ENCODE results near the gene STX2. TPM values are rescaled to one million over a fixed set of nuclear protein-coding genes. Genes with fewer than 3 reads are reported as not detected.

STX2 gene
- total RNA-seq, 1 experiment from 2014 or later: 19.7 TPM

Small RNA genes within 50 kb of the gene (small RNA-seq; reads per million reads assigned to genes)
- not detected for gene RNU6-1077P

Other genes with a start within 250 kb of the STX2 start
- 0.07 TPM in 1 of 2 replicates, not detected in the other for gene RIMBP2, start 123.0 kb downstream of the STX2 start, total RNA-seq (2014; rRNA removed; shearing (Covaris generic))
- gene RAN, start 32.8 kb upstream of the STX2 start, total RNA-seq (2014; rRNA removed; shearing (Covaris generic)): 1,818 and 1,946 TPM in 2 replicates
- 0.03 TPM in 1 of 2 replicates, not detected in the other for gene ADGRD1, start 114.7 kb upstream of the STX2 start, total RNA-seq (2014; rRNA removed; shearing (Covaris generic))